HCT116 (cell line): ENCODE results near the gene DPF3. TPM values are rescaled to one million over a fixed set of nuclear protein-coding genes. Genes with fewer than 3 reads are reported as not detected.

ENCODE experiments used
- ATAC-seq: fragments of 200-7000 bp; cut with Tn5 transposase; 2 replicates; pipeline ENCODE4 v1.9.1; 2020; ENCODE audit warnings: mild to moderate bottlenecking, moderate library complexity
- BruUV-seq: library from RNA; stranded (reverse); fragments of 400-500 nt; replicated peaks from 2 replicates; lab custom pipeline; 2021; lab: Mats Ljungman, UMichigan
- CTCF ChIA-PET: fragments of 300-600 bp; sonication (Branson Sonifier 250); formaldehyde crosslinking; loops from one replicate; lab custom pipeline; 2021; ENCODE audit warnings: antibody characterized with exemption; lab: Charles Lee
- POLR2A ChIA-PET: fragments of 300-600, 350-600 bp; sonication (Branson Sonifier 250); formaldehyde crosslinking; loops from one replicate; lab custom pipeline; 2021; ENCODE audit warnings: antibody characterized with exemption; lab: Charles Lee
- RAD21 ChIA-PET, 2 experiments: fragments of 300-600 bp; sonication (Branson Sonifier 250); formaldehyde crosslinking; loops; one replicate each; lab custom pipeline; 2023; ENCODE audit warnings: low total read pairs in 2 of 2; ENCODE audit not compliant: uncharacterized antibody in 2 of 2, unreplicated experiment in 2 of 2, low non-redundant PET in 1 of 2; lab: Charles Lee
- DNase-seq: peaks from one replicate; pipeline ENCODE4 v3.0.0-alpha.2; 2010; ENCODE audit warnings: low read depth, low spot score
- H2AFZ ChIP-seq: fragments of 200-600 bp; shearing (Covaris generic), sonication (generic); 2 replicates; pipeline ENCODE4 v1.6.1; 2017; ENCODE audit warnings: low read depth, mixed run types, mixed read lengths, antibody characterized with exemption, low read length; ENCODE audit not compliant: poor library complexity, severe bottlenecking
- H3K27ac ChIP-seq: 2 replicates; pipeline ENCODE4 v1.5.1; 2012; ENCODE audit warnings: low read depth, low read length
- H3K27me3 ChIP-seq: fragments of 200-600 bp; sonication (generic); 2 replicates; pipeline ENCODE4 v1.6.1; 2016; ENCODE audit warnings: mixed run types, low read length, mixed read lengths; ENCODE audit not compliant: insufficient read depth
- H3K36me3 ChIP-seq, 2 experiments: fragments of 200-500 bp in 1 of 2; fragments of 200-600 bp in 1 of 2; sonication (Bioruptor generic) in 1 of 2; sonication (generic) in 1 of 2; 2 replicates each; pipeline versions ENCODE4 v1.5.1 to v1.6.1; 2014 to 2016; ENCODE audit warnings: low read length in 2 of 2, inconsistent platforms in 1 of 2, mixed read lengths in 1 of 2, mixed run types in 1 of 2; ENCODE audit not compliant: insufficient read depth in 2 of 2, control insufficient read depth in 1 of 2
- H3K4me1 ChIP-seq, 2 experiments: fragments of 200-600 bp in 1 of 2; sonication (generic) in 1 of 2; 2 replicates each; pipeline versions ENCODE4 v1.5.1 to v1.6.1; 2012 to 2017; ENCODE audit warnings: low read length in 2 of 2, inconsistent platforms in 1 of 2, mild to moderate bottlenecking in 1 of 2, mixed read lengths in 1 of 2, mixed run types in 1 of 2, moderate library complexity in 1 of 2; ENCODE audit not compliant: insufficient read depth in 2 of 2, control insufficient read depth in 1 of 2
- H3K4me2 ChIP-seq: fragments of 200-600 bp; sonication (generic); 2 replicates; pipeline ENCODE4 v1.6.1; 2017; ENCODE audit warnings: mixed run types, low read length, mixed read lengths
- H3K4me3 ChIP-seq, 2 experiments: fragments of 200-600 bp in 1 of 2; sonication (generic) in 1 of 2; replicated peaks in 1 of 2; 2 replicates each; pipeline ENCODE4 v1.5.1; 2011 to 2016; ENCODE audit warnings: low read length in 2 of 2, control low read depth in 1 of 2, low read depth in 1 of 2, mild to moderate bottlenecking in 1 of 2, mixed read lengths in 1 of 2, mixed run types in 1 of 2
- H3K79me2 ChIP-seq: fragments of 200-600 bp; sonication (generic); 2 replicates; pipeline ENCODE4 v1.6.1; 2017; ENCODE audit warnings: mild to moderate bottlenecking, mixed run types, low read length, moderate library complexity, mixed read lengths; ENCODE audit not compliant: insufficient read depth
- H3K9ac ChIP-seq: fragments of 200-600 bp; sonication (generic); 2 replicates; pipeline ENCODE4 v1.6.1; 2016; ENCODE audit warnings: low read length, mixed read lengths
- H3K9me2 ChIP-seq: fragments of 200-600 bp; sonication (generic), shearing (Covaris generic); 2 replicates; pipeline ENCODE4 v1.6.1; 2017; ENCODE audit warnings: mixed run types, mild to moderate bottlenecking, moderate library complexity; ENCODE audit not compliant: insufficient read depth
- H3K9me3 ChIP-seq, 2 experiments: fragments of 200-500 bp in 1 of 2; fragments of 200-600 bp in 1 of 2; sonication (Bioruptor generic) in 1 of 2; sonication (generic) in 1 of 2; 2 replicates each; pipeline ENCODE4 v1.6.1; 2014 to 2017; ENCODE audit warnings: low read length in 2 of 2, mixed read lengths in 2 of 2, inconsistent platforms in 1 of 2, low read depth in 1 of 2, mild to moderate bottlenecking in 1 of 2, mixed run types in 1 of 2, moderate library complexity in 1 of 2; ENCODE audit not compliant: control insufficient read depth in 1 of 2, insufficient read depth in 1 of 2
- H4K20me1 ChIP-seq: fragments of 200-600 bp; sonication (generic), shearing (Covaris generic); 2 replicates; pipeline ENCODE4 v1.6.1; 2017; ENCODE audit warnings: mixed run types, mild to moderate bottlenecking, moderate library complexity; ENCODE audit not compliant: insufficient read depth
- CBX3 ChIP-seq: IDR thresholded peaks from 2 replicates; pipeline ENCODE4 v1.6.1; 2012; ENCODE audit warnings: low read depth
- CEBPB ChIP-seq: IDR thresholded peaks from 2 replicates; pipeline ENCODE4 v1.6.1; 2012; ENCODE audit warnings: low read depth
- EGR1 ChIP-seq: IDR thresholded peaks from 2 replicates; pipeline ENCODE4 v1.6.1; 2012; ENCODE audit warnings: low read depth
- EZH2 ChIP-seq: fragments of 200-600 bp; sonication (generic); IDR thresholded peaks from 2 replicates; pipeline ENCODE4 v1.6.1; 2017; ENCODE audit warnings: antibody characterized with exemption, mixed run types
- EZH2phosphoT487 ChIP-seq: fragments of 200-600 bp; IDR thresholded peaks from 2 replicates; pipeline ENCODE4 v1.6.1; 2018; ENCODE audit warnings: antibody characterized with exemption, borderline replicate concordance
- FOSL1 ChIP-seq: IDR thresholded peaks from 2 replicates; pipeline ENCODE4 v1.6.1; 2012; ENCODE audit warnings: low read depth
- JUND ChIP-seq: IDR thresholded peaks from 2 replicates; pipeline ENCODE4 v1.6.1; 2012
- POLR2A ChIP-seq: IDR thresholded peaks from 2 replicates; pipeline ENCODE4 v1.7.0; 2011; ENCODE audit warnings: borderline replicate concordance; ENCODE audit not compliant: insufficient read depth, insufficient read length; ENCODE audit errors: extremely low read depth
- POLR2AphosphoS5 ChIP-seq: IDR thresholded peaks from 2 replicates; pipeline ENCODE4 v1.6.1; 2011; ENCODE audit warnings: mild to moderate bottlenecking, low read depth, low read length, moderate library complexity
- RAD21 ChIP-seq: IDR thresholded peaks from 2 replicates; pipeline ENCODE4 v1.6.1; 2012; ENCODE audit warnings: low read depth, mild to moderate bottlenecking
- SIN3A ChIP-seq: IDR thresholded peaks from 2 replicates; pipeline ENCODE4 v1.6.1; 2012; ENCODE audit warnings: low read depth
- SP1 ChIP-seq: IDR thresholded peaks from 2 replicates; pipeline ENCODE4 v1.6.1; 2012; ENCODE audit warnings: low read depth
- SRF ChIP-seq: IDR thresholded peaks from 2 replicates; pipeline ENCODE4 v1.6.1; 2012; ENCODE audit warnings: low read depth
- YY1 ChIP-seq: IDR thresholded peaks from 2 replicates; pipeline ENCODE4 v1.6.1; 2011; ENCODE audit warnings: low read length, low read depth, moderate library complexity, mild to moderate bottlenecking; ENCODE audit not compliant: insufficient replicate concordance; ENCODE audit errors: extremely low read depth
- ZFX ChIP-seq: fragments of 450-650 bp; IDR thresholded peaks from 2 replicates; pipeline ENCODE4 v1.6.1; 2017
- intact Hi-C: fragments of 100-400 bp; cut with micrococcal nuclease; formaldehyde crosslinking; loops from 2 replicates; pipeline ENCODE4 v1.10.0; 2022
- total RNA-seq: library from RNA; stranded (reverse); gene quantifications from one replicate; pipeline ENCODE4 v1.2.1, GENCODE V29; 2021; ENCODE audit not compliant: unreplicated experiment
- TF ChIP-seq, protein P1 (sequence below): IDR thresholded peaks from 2 replicates; pipeline ENCODE4 v1.6.1; 2012
- TF ChIP-seq, protein P2 (sequence below): IDR thresholded peaks from 2 replicates; pipeline ENCODE4 v1.6.1; 2012

The DPF3 gene
- total RNA-seq, 1 experiment from 2014 or later: 0.27 TPM

DNA sequence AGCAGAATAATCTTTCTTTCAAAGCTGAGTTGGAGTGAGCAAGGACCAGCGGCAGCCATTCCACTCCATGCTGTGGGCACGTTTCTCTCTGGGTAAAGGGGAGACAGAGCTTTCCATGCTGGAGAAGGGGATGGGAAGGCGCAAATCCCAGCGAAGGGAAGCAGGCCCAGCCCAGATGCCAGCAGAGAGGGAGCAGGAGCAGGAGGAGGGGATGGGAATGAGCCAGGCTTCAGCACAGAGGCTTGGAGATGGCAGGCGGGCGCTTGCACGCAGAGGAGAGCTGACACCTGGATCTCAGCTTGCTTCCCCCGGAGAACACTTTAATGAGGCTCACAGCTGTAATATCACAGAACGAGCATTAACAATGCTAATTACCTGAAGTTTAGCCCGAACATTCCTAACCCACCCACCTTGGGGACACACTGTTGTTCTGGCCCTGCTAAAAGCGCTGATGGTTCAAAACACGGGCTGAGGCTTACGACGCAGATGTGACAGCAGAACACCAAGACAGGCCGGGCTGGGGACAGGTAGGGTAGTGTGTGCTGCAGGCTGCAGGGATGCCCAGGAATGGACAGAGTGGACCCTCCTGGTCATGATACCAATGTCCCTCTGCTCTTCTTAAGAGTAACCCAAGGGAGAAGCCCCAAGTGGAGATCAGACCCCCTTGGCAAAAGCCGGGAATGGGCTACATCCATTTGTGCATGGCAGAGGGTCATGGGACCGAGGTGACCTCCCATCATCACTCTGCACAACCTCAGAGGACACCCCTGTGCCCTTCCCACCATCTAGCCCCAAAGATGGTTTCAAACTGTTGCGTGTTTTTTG, 288.6 kb downstream of the DPF3 start (continued):
- TF ChIP-seq ZFX (no peak), CBX3 (no peak), POLR2AphosphoS5 (no peak), RAD21 (no peak), SRF (no peak), FOSL1 (no peak), JUND (no peak), SIN3A (no peak), YY1 (no peak), POLR2A (no peak), EGR1 (no peak), EZH2phosphoT487 (no peak)
- TF ChIP-seq, protein P1, sequence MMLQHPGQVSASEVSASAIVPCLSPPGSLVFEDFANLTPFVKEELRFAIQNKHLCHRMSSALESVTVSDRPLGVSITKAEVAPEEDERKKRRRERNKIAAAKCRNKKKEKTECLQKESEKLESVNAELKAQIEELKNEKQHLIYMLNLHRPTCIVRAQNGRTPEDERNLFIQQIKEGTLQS: no peak

DNA sequence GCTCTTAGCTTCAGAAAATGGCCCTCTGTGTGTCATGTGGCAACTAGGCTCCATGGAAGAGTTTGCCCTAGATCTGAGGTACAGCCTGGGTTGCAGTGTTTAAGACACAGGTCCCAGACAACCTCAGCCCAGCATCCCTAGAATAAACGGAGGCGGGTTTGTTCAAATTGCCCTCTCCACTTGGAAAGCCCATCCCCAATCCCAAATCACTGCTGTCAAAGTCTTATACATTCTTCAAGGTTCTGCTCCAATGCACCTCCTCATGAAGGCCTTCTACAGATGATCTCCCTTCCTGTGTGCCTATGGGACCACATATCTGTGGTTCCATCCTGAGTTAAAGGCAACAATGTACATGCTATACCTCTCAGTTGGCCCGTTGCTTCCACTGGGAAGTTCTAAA, 289.8 kb downstream of the DPF3 start:
- RAD21 ChIA-PET: no interaction called here
- Histone ChIP-seq H3K27ac (no peak overlapping the region), H3K9ac (no peak overlapping the region), H3K9me2 (no peaks in the 10 kb centered on the region; the same call in 1 of the 2 replicates), H3K4me3 (no peak overlapping the region), H3K79me2 (no peaks in the 10 kb centered on the region), H3K36me3 (no peaks in the 10 kb centered on the region), H4K20me1 (no peaks in the 10 kb centered on the region), H3K4me1 (peaks cover 7 to 19% of the 10 kb centered on the region in 2 experiments), H3K27me3 (no peaks in the 10 kb centered on the region), H3K9me3 (no peaks in the 10 kb centered on the region), H2AFZ (no peak overlapping the region), H3K4me2 (no peak overlapping the region)
- TF ChIP-seq RAD21 (no peak), EZH2 (no peak), EGR1 (no peak), SP1 (no peak), CEBPB (no peak), YY1 (no peak)
- TF ChIP-seq, protein P2, sequence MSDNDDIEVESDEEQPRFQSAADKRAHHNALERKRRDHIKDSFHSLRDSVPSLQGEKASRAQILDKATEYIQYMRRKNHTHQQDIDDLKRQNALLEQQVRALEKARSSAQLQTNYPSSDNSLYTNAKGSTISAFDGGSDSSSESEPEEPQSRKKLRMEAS: no peak
- POLR2A ChIA-PET: no interaction called here
- intact Hi-C loops: no loop called here
- CTCF ChIA-PET: no interaction called here
- DNase-seq (no peak), ATAC-seq (no peak)
- BruUV-seq: no TSS peak
